ENCODE results near the gene MMS19.
"Not testable (repeated sequence)": the region's sequence is repeated elsewhere in the genome, so short reads cannot be mapped to it uniquely, and the experiment has no call there.

MMS19 gene

GRCh38 chr10:97528876-97529275 is 30.7 kb upstream of the MMS19 start:
- DNase-seq (ENCODE audit: low spot score): not testable (repeated sequence)

- DNase-seq (ENCODE audit: low spot score): no peak
These were observed 27.5 kb upstream of the MMS19 start for GRCh38 chr10:97525683-97526110.

GRCh38 chr10:97525086-97525485 is 26.9 kb upstream of the MMS19 start:
- DNase-seq (ENCODE audit: low spot score): no peak

GRCh38 chr10:97522937-97523336 is 24.7 kb upstream of the MMS19 start:
- DNase-seq (ENCODE audit: low spot score): no peak

GRCh38 chr10:97522071-97522470 is 23.8 kb upstream of the MMS19 start:
- no peak for DNase-seq (ENCODE audit: low spot score)

GRCh38 chr10:97520978-97521761 is 22.9 kb upstream of the MMS19 start:
- no peak for DNase-seq (ENCODE audit: low spot score)

GRCh38 chr10:97520520-97520919 is 22.3 kb upstream of the MMS19 start:
- no peak for DNase-seq (ENCODE audit: low spot score)

GRCh38 chr10:97519342-97519741 is 21.1 kb upstream of the MMS19 start:
- no peak for DNase-seq (ENCODE audit: low spot score)

- no peak for DNase-seq (ENCODE audit: low spot score)
These were observed 20.2 kb upstream of the MMS19 start for GRCh38 chr10:97518301-97519043.

- DNase-seq (ENCODE audit: low spot score): no peak
These were observed 19.6 kb upstream of the MMS19 start for GRCh38 chr10:97517778-97518300.

GRCh38 chr10:97517096-97517750 is 19.0 kb upstream of the MMS19 start:
- no peak for DNase-seq (ENCODE audit: low spot score)

- DNase-seq (ENCODE audit: low spot score): no peak
These were observed 17.2 kb upstream of the MMS19 start for GRCh38 chr10:97515271-97515978.

- no peak for DNase-seq (ENCODE audit: low spot score)
These were observed 16.1 kb upstream of the MMS19 start for GRCh38 chr10:97514344-97514743.

GRCh38 chr10:97512993-97513392 is 14.8 kb upstream of the MMS19 start:
- DNase-seq (ENCODE audit: low spot score): no peak

- no peak for DNase-seq (ENCODE audit: low spot score)
These were observed 13.7 kb upstream of the MMS19 start for GRCh38 chr10:97511711-97512440.

GRCh38 chr10:97510686-97511085 is 12.5 kb upstream of the MMS19 start:
- DNase-seq (ENCODE audit: low spot score): no peak

GRCh38 chr10:97509120-97509680 is 11.0 kb upstream of the MMS19 start:
- no peak for DNase-seq (ENCODE audit: low spot score)

GRCh38 chr10:97508342-97508741 is 10.1 kb upstream of the MMS19 start:
- no peak for DNase-seq (ENCODE audit: low spot score)

GRCh38 chr10:97506199-97506991 is 8.2 kb upstream of the MMS19 start:
- DNase-seq (ENCODE audit: low spot score): no peak

GRCh38 chr10:97505152-97505551 is 6.9 kb upstream of the MMS19 start:
- no peak for DNase-seq (ENCODE audit: low spot score)

All from Ammon's horn (tissue), 1 donor.